DOHH2 (cell line): ENCODE results near the gene MLXIP.

Experiments used
- H3F3A ChIP-seq: fragments of 200-600 bp; sonication (generic), shearing (Covaris generic); 2 replicates; pipeline ENCODE4 v1.6.0; 2016; ENCODE audit warnings: antibody characterized with exemption, mild to moderate bottlenecking; ENCODE audit not compliant: control insufficient read depth, insufficient read depth
- H3K27ac ChIP-seq: fragments of 200-600 bp; sonication (generic); 2 replicates; pipeline ENCODE4 v1.5.1; 2014; ENCODE audit warnings: low read depth, mild to moderate bottlenecking, low read length, moderate library complexity
- H3K27me3 ChIP-seq: fragments of 200-600 bp; sonication (generic); 2 replicates; pipeline ENCODE4 v1.6.1; 2014; ENCODE audit warnings: mild to moderate bottlenecking, low read length, mixed read lengths; ENCODE audit not compliant: control insufficient read depth
- H3K36me3 ChIP-seq: fragments of 200-600 bp; sonication (generic); 2 replicates; pipeline ENCODE4 v1.6.1; 2014; ENCODE audit warnings: mild to moderate bottlenecking, low read length, moderate library complexity, mixed read lengths; ENCODE audit not compliant: control insufficient read depth
- H3K4me1 ChIP-seq: fragments of 200-600 bp; sonication (generic); 2 replicates; pipeline ENCODE4 v1.6.1; 2014; ENCODE audit warnings: mild to moderate bottlenecking, low read length, mixed read lengths; ENCODE audit not compliant: control insufficient read depth
- H3K4me2 ChIP-seq: fragments of 200-600 bp; sonication (generic); 2 replicates; pipeline ENCODE4 v1.6.0; 2014; ENCODE audit warnings: mild to moderate bottlenecking, low read length, moderate library complexity
- H3K4me3 ChIP-seq: fragments of 200-600 bp; sonication (generic); 2 replicates; pipeline ENCODE4 v1.5.1; 2014; ENCODE audit warnings: mild to moderate bottlenecking, low read length, mixed read lengths
- H3K79me2 ChIP-seq: fragments of 200-600 bp; sonication (generic); 2 replicates; pipeline ENCODE4 v1.6.1; 2014; ENCODE audit warnings: mild to moderate bottlenecking, low read length, mixed read lengths; ENCODE audit not compliant: control insufficient read depth
- H3K9me2 ChIP-seq: fragments of 200-600 bp; sonication (generic); replicated peaks from 2 replicates; pipeline ENCODE4 v1.6.1; 2014; ENCODE audit warnings: mild to moderate bottlenecking, low read length, mixed read lengths; ENCODE audit not compliant: control insufficient read depth
- H3K9me3 ChIP-seq: fragments of 200-600 bp; sonication (generic); 2 replicates; pipeline ENCODE4 v1.6.1; 2014; ENCODE audit warnings: antibody characterized with exemption, low read length, mixed read lengths; ENCODE audit not compliant: control insufficient read depth, insufficient read depth
- H4K20me1 ChIP-seq: fragments of 200-600 bp; sonication (generic); 2 replicates; pipeline ENCODE4 v1.6.0; 2014; ENCODE audit warnings: low read depth, mild to moderate bottlenecking, antibody characterized with exemption, low read length, moderate library complexity; ENCODE audit not compliant: control insufficient read depth, insufficient read depth
- EZH2phosphoT487 ChIP-seq: fragments of 200-600 bp; sonication (generic); IDR thresholded peaks from 2 replicates; pipeline ENCODE4 v1.6.1; 2017; ENCODE audit warnings: borderline replicate concordance, mild to moderate bottlenecking, antibody characterized with exemption, low read length, moderate library complexity, mixed read lengths
- TF ChIP-seq, protein P1 (sequence below): fragments of 200-600 bp; sonication (generic); IDR thresholded peaks from one replicate; pipeline ENCODE4 v1.5.1; 2014; ENCODE audit warnings: antibody characterized with exemption, mild to moderate bottlenecking, low read depth, low read length; ENCODE audit not compliant: poor library complexity, severe bottlenecking

The MLXIP gene

DNA sequence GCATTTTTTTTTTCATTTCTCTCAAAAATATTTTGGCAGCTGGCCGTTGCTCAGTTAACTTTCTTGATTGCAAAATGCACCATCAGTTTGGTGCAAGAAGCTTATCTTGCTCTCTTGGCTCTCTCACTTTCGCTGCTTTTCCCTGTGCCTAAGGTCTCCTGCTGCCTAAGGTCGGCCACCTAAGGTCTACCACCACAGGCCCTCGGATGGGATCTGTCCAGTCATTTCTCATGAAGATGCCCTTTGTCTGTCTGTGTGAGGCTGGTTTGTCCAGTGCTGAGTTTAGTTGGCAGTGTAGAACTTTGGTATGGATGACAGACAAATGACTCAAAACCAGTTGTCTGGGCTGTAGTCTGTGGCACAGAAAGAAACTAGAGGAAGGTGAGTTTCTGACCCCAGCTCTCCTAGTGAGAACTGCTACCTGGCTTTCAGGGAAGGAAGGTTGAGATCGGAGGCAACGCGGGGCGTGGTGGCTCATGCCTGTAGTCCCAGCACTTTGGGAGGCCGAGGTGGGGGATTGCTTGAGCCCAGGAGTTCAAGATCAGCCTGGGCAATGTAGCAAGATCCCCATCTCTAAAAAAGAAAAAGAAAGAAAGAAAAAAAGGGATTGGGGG, 2.6 kb downstream of the MLXIP start:
- Histone ChIP-seq H3K27ac (peak overlapping the region; percentile 54), H3K79me2 (peaks cover 68% of the 10 kb centered on the region), H3K9me3 (no peaks in the 10 kb centered on the region), H3K27me3 (no peaks in the 10 kb centered on the region), H3K4me2 (peak overlapping the region; percentile 99), H4K20me1 (peaks cover 30% of the 10 kb centered on the region), H3F3A (peaks cover 10% of the 10 kb centered on the region), H3K9me2 (no peaks in the 10 kb centered on the region), H3K4me3 (peak overlapping the region; percentile 93), H3K4me1 (peaks cover 55% of the 10 kb centered on the region), H3K36me3 (peaks cover 34% of the 10 kb centered on the region)
- no peak for TF ChIP-seq EZH2phosphoT487
- TF ChIP-seq, protein P1, sequence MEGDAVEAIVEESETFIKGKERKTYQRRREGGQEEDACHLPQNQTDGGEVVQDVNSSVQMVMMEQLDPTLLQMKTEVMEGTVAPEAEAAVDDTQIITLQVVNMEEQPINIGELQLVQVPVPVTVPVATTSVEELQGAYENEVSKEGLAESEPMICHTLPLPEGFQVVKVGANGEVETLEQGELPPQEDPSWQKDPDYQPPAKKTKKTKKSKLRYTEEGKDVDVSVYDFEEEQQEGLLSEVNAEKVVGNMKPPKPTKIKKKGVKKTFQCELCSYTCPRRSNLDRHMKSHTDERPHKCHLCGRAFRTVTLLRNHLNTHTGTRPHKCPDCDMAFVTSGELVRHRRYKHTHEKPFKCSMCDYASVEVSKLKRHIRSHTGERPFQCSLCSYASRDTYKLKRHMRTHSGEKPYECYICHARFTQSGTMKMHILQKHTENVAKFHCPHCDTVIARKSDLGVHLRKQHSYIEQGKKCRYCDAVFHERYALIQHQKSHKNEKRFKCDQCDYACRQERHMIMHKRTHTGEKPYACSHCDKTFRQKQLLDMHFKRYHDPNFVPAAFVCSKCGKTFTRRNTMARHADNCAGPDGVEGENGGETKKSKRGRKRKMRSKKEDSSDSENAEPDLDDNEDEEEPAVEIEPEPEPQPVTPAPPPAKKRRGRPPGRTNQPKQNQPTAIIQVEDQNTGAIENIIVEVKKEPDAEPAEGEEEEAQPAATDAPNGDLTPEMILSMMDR, result no peak

DNA sequence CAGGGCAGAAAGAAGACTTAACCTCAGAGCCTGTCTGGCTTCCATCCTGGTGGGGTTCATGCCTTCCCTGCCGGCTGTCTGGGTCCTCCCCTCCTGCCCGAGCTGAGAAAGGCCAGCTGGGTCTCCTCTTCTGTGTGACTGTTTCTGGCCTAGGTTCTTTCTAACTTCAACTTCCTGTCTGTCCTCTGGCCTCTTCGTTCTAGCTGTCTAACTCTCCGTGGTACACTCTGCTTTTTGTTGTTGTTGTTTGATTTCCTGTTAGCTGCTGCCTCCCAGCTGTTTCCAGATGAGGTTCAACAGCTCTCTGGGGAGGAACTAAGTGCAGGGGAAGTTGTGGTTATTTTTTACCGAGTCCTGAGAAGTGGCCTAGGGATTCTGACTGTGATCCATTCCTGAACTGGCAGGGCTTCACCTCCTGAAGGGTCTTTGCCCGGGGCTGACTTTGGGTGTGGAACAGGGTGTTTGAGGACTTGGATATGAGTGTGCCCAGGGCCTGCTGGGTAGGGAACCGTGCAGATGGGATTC, 3.2 kb downstream of the MLXIP start:
- Histone ChIP-seq H3K27ac (peak overlapping the region; percentile 54), H3K9me3 (no peaks in the 10 kb centered on the region), H3K4me1 (peaks cover 53% of the 10 kb centered on the region), H3K79me2 (peaks cover 74% of the 10 kb centered on the region), H3K27me3 (no peaks in the 10 kb centered on the region), H3K36me3 (peaks cover 34% of the 10 kb centered on the region), H3K9me2 (no peaks in the 10 kb centered on the region), H3F3A (peaks cover 10% of the 10 kb centered on the region), H3K4me3 (peak overlapping the region; percentile 93), H4K20me1 (peaks cover 30% of the 10 kb centered on the region), H3K4me2 (peak overlapping the region; percentile 99)
- TF ChIP-seq, protein P1, result no peak
- no peak for TF ChIP-seq EZH2phosphoT487

DNA sequence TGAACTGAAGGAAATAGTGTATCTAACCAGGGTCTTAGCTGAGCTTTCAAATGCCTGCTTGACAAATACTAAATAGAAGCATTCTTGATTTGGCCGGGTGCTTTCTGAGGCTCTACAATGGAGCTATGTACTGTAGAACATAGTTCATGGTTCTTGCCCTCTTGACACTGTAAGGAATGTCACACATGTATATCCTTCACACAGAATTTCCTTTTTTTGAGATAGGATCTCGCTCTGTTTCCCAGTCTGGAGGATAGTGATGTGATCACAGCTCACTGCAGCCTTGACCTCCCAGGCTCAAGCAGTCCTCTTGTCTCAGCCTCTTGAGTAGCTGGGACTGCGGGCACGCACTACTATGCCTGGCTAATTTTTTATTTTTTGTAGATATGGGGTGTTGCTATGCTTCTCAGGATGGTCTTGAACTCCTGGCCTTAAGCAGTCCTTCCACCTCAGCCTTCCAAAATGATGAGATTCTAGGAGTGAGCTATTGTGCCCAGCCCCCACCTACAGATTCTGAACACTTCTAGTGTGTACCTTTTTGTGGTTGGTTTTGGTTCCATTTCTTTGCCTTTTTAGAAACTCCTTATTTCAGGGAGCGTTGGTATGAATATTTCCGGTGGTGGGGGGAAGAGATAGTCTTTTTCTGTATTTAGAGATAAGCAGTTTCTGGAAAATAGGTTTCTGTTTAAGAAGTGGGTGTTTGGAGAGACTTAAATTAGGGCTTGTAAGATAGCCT, 4.2 kb downstream of the MLXIP start:
- TF ChIP-seq EZH2phosphoT487, result no peak
- TF ChIP-seq, protein P1, result no peak
- H3K27me3 ChIP-seq, result no peaks in the 10 kb centered on the region
- peaks cover 36% of the 10 kb centered on the region for H3K36me3 ChIP-seq
- H3F3A ChIP-seq, result peaks cover 10% of the 10 kb centered on the region
- peaks cover 30% of the 10 kb centered on the region for H4K20me1 ChIP-seq
- peak overlapping the region; percentile 99; the same call in 1 of the 2 replicates for H3K4me2 ChIP-seq
- H3K9me3 ChIP-seq, result no peaks in the 10 kb centered on the region
- H3K79me2 ChIP-seq, result peaks cover 84% of the 10 kb centered on the region
- H3K4me3 ChIP-seq, result no peak overlapping the region
- H3K9me2 ChIP-seq, result no peaks in the 10 kb centered on the region
- no peak overlapping the region for H3K27ac ChIP-seq
- H3K4me1 ChIP-seq, result peaks cover 43% of the 10 kb centered on the region
